K562 (cell line): ENCODE data around the gene STS. TPM values are rescaled to one million over a fixed set of nuclear protein-coding genes. Genes with fewer than 3 reads are reported as not detected.
A peak's percentile ranks its signal among the peaks of the same experiment; 100 is the strongest.

Source experiments
- BCLAF1 ChIP-seq, 2 experiments: fragments of 450-650 bp in 1 of 2; IDR thresholded peaks; 2 replicates each; pipeline ENCODE4 v1.6.1; 2011 to 2017; ENCODE audit warnings: low read depth in 2 of 2, antibody characterized with exemption in 1 of 2, borderline replicate concordance in 1 of 2, low read length in 1 of 2, mild to moderate bottlenecking in 1 of 2, mixed read lengths in 1 of 2; ENCODE audit not compliant: control insufficient read depth in 1 of 2
- EP400 ChIP-seq: fragments of 450-650 bp; IDR thresholded peaks from 2 replicates; pipeline ENCODE4 v1.6.1; 2017; ENCODE audit warnings: antibody characterized with exemption, mild to moderate bottlenecking, moderate library complexity
- HDAC1 ChIP-seq, 2 experiments: fragments of 450-650 bp; IDR thresholded peaks; 2 replicates each; pipeline ENCODE4 v1.6.1; 2016 to 2017; ENCODE audit warnings: inconsistent platforms in 1 of 2, mild to moderate bottlenecking in 1 of 2, moderate library complexity in 1 of 2
- IRF2 ChIP-seq: sonication (generic); formaldehyde crosslinking; IDR thresholded peaks from 2 replicates; pipeline ENCODE4 v1.8.1; 2022; ENCODE audit warnings: mild to moderate bottlenecking, missing genetic modification reagents
- MCM2 ChIP-seq: fragments of 450-650 bp; IDR thresholded peaks from 2 replicates; pipeline ENCODE4 v1.6.1; 2017; ENCODE audit warnings: low read depth, mild to moderate bottlenecking
- MYC ChIP-seq, 2 experiments: fragments of 250-450 bp in 1 of 2; sonication (Bioruptor Pico) in 1 of 2; IDR thresholded peaks; 2 replicates each; pipeline versions ENCODE4 v1.5.1 to v1.6.1; 2012 to 2021; ENCODE audit warnings: low read depth in 2 of 2, borderline replicate concordance in 1 of 2, improper control_type of control experiment in 1 of 2, low read length in 1 of 2, mild to moderate bottlenecking in 1 of 2, moderate library complexity in 1 of 2
- NR2F6 ChIP-seq: fragments of 450-650 bp; formaldehyde crosslinking; IDR thresholded peaks from 2 replicates; pipeline ENCODE4 v1.4.0; 2020; ENCODE audit warnings: mild to moderate bottlenecking
- TSC22D4 ChIP-seq: fragments of 450-650 bp; IDR thresholded peaks from 2 replicates; pipeline ENCODE4 v1.6.1; 2016; ENCODE audit warnings: missing genetic modification characterization, missing biosample characterization, control low read depth
- ZNF212 ChIP-seq: fragments of 450-650 bp; formaldehyde crosslinking; IDR thresholded peaks from 2 replicates; pipeline ENCODE4 v1.4.0; 2020; ENCODE audit warnings: mild to moderate bottlenecking
- ZNF561 ChIP-seq: fragments of 450-650 bp; formaldehyde crosslinking; conservative IDR thresholded peaks from 2 replicates; pipeline ENCODE4 v1.4.0; 2020; ENCODE audit warnings: mild to moderate bottlenecking, moderate library complexity
- polyA plus RNA-seq, 8 experiments: library from polyadenylated mRNA; depleted of rRNA in 4 of 8; stranded (reverse) in 5 of 8; unstranded in 3 of 8; fragments of >200 nt; fragmentation: Nextera tagmentation in 2 of 8; fragmentation: Illumina TruSeq in 1 of 8; extraction: Ambion mirVana in 2 of 8; extraction: Trizol in 1 of 8; gene quantifications; 2 replicates each; pipeline versions ENCODE4 v1.2.1 to v1.2.3, GENCODE V29; 2011 to 2014; ENCODE audit warnings: inconsistent platforms in 1 of 8, missing spikeins in 1 of 8
- total RNA-seq, 7 experiments: library from RNA; depleted of rRNA in 6 of 7; stranded (reverse); fragments of >200 nt in 6 of 7; fragmentation: Illumina TruSeq in 2 of 7; extraction: Trizol in 2 of 7; gene quantifications; 2 replicates each; pipeline versions ENCODE4 v1.2.1 to v1.2.3, GENCODE V29; 2011 to 2021; ENCODE audit warnings: low replicate concordance in 1 of 7
- TF ChIP-seq, protein P1 (sequence below): fragments of 450-650 bp; IDR thresholded peaks from 2 replicates; pipeline ENCODE4 v1.6.1; 2016; ENCODE audit warnings: mild to moderate bottlenecking

Gene STS
- total and polyA plus RNA-seq, 9 of the 15 experiments (the other 6 are each of a cell fraction or from before 2014, with no cell fraction given) = 0.14 to 1.3 (median 0.63) TPM

- TF ChIP-seq TSC22D4 (tag) (no peak), IRF2 (CRISPR knock-in tag) (no peak), MYC (IDR thresholded peaks at IDR 0.05; ENCODE audit: low read depth, low read length) (peak; percentile 62; the same call in 1 of the 2 replicates), MYC (CRISPR knock-in tag; IDR thresholded peaks at IDR 0.05; ENCODE audit: borderline replicate concordance, low read depth) (no peak), EP400 (peak; percentile 55; the same call in 1 of the 2 replicates), ZNF212 (CRISPR knock-in tag) (no peak), ZNF561 (no peak), MCM2 (no peak), BCLAF1 (IDR thresholded peaks at IDR 0.05; ENCODE audit: borderline replicate concordance in 1 of 2, control insufficient read depth in 1 of 2, low read depth in 2 of 2, low read length in 1 of 2) (no peak), NR2F6 (CRISPR knock-in tag) (no peak), HDAC1 (IDR thresholded peaks at IDR 0.05) (no peak)
- TF ChIP-seq, protein P1, sequence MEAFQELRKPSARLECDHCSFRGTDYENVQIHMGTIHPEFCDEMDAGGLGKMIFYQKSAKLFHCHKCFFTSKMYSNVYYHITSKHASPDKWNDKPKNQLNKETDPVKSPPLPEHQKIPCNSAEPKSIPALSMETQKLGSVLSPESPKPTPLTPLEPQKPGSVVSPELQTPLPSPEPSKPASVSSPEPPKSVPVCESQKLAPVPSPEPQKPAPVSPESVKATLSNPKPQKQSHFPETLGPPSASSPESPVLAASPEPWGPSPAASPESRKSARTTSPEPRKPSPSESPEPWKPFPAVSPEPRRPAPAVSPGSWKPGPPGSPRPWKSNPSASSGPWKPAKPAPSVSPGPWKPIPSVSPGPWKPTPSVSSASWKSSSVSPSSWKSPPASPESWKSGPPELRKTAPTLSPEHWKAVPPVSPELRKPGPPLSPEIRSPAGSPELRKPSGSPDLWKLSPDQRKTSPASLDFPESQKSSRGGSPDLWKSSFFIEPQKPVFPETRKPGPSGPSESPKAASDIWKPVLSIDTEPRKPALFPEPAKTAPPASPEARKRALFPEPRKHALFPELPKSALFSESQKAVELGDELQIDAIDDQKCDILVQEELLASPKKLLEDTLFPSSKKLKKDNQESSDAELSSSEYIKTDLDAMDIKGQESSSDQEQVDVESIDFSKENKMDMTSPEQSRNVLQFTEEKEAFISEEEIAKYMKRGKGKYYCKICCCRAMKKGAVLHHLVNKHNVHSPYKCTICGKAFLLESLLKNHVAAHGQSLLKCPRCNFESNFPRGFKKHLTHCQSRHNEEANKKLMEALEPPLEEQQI = no peak
Measured at GRCh38 chrX:7133050-7133440, 14.5 kb upstream of the STS start (continued).
